ENCODE measurements around the gene AUTS2.

The AUTS2 gene

DNA sequence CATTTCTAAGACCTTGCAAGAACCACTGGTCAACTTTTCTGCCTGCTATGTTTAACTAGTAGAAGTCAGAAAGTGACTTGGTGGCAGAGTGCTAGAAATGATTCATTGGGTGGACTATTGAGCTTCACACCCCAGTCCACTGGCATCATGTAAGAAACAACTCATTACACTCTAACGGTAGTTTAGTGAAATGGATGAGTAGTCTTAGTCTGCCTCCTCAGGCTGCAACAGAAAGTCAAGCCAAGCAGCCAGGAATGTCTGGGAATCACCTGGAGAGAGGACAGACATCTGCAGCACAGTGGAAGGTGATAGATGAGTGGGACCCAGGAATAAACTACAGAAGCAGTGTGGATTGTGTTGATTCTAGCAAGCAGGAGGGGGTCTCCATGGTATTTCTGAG, 125.4 kb downstream of the AUTS2 start:
- no peak for DNase-seq (ENCODE audit: low read depth)

DNA sequence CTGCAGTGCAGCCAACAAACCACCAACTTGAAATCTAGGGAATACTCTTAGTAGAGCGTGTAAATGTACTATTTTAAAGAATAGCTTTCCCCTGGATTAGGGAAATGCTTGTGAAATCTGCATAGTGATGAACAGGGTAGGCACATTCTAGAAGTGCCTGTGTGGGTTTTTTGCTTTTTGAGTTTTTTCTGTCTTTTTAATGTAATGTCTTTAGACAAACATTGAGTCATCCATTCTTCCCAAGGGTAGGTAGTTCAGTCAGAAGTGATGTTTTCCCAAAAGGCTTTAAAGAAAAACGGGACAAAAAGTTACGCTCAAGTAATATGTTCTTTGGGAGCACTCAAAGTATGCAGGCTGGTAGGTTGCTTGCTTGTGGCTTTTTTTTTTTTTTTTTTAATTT, 130.0 kb downstream of the AUTS2 start:
- DNase-seq (ENCODE audit: low read depth), result no peak

DNA sequence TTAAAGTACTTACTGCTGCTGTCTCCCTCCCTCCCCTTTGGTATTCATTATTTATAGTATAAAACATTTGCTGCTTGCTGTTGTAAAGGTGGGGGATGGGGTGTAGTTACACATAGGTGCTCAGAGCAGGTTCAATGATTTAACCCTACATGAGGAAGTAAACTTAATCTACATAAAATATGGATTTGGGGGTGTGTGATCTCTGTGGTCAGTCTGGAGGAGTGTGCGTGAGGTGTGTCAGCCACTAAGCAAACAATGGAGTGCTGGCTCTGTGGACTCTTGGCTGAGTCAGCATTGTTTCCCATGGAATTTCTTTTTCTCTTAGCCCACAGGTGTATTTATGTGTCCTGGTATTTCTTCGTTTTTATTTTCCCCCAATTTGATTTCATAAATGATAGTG, 133.9 kb downstream of the AUTS2 start:
- no peak for DNase-seq (ENCODE audit: low read depth)

DNA sequence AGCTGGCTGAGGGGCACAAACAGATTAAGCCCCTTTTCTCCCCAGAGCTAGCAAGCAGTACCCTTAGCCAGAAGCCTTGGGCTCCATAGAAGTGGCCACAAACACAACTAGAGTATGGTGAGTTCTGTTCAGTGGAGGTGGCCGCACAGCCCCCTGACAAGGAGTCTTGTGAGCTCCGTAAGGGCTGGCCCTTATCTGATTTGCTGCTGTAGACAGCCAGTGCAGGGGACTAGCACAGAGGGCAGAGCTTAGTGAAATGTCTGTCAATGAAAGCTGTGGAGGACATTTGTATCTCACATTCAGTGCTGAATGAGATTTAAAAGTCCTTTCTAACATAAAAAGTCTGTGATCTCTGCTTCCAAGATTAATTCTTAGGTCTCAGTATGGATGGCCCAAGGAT, 137.3 kb downstream of the AUTS2 start:
- no peak for DNase-seq (ENCODE audit: low read depth)

DNA sequence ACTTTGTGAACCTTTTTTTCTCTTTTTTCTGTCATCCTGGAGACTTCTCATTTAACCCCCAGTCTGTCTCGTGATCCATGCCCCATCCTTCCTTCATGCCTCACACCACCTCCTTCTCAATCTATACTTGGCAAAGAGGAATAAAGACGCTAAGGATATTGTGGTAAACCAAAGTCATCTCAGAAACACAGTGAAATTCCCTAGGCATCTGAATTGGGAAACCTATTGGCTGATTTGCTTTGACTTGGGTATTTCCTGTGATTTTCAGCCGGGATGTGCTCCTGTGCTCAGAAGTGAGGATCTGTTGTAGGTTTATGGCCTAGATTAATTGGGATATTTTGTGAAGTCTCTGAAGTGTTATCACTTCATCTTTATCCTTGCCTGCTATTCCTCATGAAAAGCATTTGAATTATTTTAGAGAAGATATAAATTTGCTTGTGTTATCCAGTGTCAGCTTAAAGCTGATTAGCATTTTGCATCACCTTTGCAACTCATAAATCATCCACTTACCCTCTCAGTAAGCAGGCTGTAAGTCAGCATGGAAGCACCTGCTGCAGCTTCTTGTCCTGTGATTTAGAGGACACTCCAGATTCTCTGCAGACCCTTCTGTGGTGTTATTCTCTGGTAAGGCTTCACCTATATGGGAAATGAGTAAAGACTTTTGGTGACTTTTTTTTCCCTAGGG, 138.0 kb downstream of the AUTS2 start:
- no peak for DNase-seq (ENCODE audit: low read depth)

DNA sequence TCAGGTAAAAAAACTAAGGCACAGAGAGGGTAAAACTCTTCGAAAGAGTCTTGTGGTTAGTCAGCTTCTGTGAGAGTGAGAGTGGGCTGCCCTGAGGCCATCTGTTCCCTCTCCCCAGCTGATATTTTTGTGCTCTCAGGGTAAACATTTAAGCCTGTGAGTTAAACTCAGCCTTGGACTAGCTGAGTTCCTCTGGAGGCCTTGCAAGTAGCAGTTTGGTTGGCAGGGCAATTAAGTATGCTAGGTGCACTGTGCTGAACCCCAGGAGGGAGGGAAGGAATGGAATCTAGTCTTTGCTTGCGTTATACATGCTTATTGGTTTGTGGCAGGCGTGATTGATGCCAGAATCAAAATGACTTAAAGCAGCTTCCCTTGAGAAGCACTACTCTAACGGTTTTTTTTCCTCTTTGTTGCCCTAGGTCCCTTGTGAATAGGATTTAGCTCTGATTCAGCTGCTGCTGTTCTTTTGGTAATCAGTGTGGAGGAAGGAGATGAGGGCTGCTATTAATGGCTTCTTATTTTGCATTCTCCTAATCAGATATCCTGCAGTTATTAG, 140.2 kb downstream of the AUTS2 start:
- no peak for DNase-seq (ENCODE audit: low read depth)

DNA sequence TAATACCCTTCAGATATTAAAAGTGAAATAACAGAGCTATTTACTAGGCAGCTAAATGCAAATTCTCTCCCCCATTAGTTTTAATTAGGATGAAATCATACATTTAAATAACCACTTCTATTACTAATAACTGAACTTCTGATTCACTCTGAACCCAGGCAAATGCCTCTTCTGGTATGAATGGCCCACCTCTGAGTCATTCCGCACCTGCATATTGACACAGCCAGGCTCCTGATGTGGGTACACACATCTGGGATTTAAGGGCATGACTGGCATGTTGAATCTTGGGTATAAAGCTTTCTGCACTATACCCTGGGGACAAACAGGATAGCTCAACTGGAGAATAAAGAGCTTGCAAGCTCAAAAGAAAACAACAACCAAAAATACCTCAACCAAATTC, 140.9 kb downstream of the AUTS2 start:
- DNase-seq (ENCODE audit: low read depth), result no peak

DNA sequence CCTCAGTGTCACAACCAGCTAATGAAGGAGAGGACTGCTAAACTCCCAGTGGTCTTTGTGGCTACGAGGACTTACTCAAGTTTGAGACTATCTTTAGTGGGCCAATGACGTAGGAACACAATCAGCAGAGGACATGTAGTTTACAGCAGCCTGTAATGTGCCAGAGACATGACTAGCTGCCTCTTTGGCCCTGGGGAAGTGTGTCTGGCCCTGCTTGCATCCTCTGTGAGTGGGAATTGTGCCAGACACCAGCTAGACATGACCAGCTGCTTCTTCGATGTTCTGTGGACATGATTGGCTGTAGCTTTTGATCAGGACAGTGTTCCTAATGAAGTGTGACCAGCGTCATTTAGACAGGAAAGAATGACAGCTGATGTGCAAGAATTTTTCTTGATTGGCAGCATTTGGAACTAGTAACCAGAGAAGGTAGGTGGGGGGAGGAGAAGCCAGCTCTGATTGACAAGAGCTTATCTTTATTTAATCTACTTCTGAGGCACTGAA, 141.7 kb downstream of the AUTS2 start:
- no peak for DNase-seq (ENCODE audit: low read depth)

DNA sequence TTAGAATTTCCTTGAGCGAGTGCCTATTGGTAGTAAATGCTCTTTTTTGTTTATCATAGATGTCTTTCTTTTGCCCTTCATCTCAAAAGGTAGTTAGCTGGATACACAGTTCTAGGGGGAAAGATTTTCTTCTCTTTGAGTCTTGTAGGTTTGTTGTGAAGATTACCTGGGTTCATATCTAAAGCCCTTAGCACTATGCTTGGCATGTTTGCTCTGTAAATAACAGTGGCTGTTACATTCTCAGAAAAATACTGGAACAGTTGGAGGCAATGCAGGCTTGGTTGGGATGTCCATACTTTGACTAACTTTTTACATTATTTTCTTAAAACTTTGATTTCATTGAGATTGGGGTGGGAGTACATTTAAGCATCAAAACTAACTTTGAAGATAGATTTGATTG, 144.0 kb downstream of the AUTS2 start:
- DNase-seq (ENCODE audit: low read depth), result no peak

DNA sequence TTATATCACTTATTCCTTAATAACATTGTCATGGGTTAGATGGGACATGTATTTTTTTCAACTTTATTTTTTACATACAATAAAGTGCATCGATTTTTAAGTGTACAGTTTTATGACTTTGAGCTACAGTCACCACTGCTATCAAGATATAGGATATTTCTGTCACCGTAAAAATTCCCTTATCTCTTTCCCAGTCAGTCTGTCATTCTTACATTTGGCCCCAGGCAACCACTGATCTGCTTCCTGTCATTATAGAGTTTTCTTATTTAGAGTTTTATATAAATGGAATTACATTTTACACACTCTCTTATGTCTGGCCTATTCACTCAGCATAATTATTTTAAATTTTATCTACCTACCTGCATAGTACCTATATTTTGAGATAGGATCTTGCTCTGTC, 145.2 kb downstream of the AUTS2 start:
- DNase-seq (ENCODE audit: low read depth), result no peak

DNA sequence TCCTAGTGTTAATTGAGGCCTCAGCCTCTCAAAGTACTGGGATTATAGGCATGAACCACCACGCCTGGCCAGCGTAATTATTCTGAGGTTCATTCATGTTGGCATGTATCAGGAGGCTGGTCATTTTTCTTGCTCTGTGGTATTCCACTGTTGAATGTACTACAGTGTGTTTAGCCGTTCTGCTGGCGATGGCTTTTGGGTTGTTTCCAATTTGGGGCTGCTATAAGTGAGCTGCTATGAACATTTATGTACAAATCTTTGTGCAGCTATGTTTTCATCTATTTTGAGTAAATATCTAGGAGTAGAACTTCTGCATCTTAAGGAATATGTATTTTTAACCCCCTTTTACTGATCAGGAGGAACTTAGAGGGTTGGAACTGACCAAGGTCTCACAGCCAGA, 145.8 kb downstream of the AUTS2 start:
- DNase-seq (ENCODE audit: low read depth), result no peak

DNA sequence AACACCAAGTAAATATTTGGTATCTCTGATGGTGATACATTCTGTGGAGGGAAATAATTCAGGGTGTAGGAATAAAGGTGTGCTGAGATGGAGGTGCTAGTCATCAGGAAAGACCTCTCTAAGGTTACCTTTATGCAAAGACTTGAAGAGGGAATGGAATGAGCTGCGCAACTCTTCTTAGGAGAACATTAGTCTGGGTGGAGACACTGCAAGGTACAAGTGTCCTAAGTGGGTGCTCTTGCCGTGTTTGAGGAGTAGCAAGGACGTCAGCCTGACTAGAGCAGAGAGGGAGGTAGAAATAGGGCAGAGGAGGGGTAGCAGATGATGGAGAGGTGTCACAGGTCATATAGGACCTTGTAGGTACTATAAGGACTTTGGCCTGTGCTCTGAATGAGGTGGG, 148.1 kb downstream of the AUTS2 start:
- no peak for DNase-seq (ENCODE audit: low read depth)

DNA sequence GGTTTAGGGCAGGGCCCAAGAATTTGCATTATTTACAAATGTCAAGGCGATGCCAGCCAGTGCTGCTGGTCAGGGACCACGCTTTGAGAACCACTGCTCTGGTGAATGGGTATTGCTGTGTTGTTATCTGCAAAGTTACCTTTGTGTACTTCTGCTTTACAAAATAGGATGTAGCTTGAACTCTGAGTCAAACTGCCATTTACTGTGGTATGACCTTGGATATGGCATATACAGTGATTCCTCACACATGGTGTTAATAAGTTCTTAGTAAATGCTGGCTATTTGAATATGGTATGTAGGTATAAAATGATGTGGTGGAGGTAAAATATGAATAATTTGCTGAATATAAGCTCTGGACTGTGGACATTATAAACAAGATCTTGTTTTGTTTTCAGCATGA, 148.9 kb downstream of the AUTS2 start:
- DNase-seq (ENCODE audit: low read depth), result no peak

DNA sequence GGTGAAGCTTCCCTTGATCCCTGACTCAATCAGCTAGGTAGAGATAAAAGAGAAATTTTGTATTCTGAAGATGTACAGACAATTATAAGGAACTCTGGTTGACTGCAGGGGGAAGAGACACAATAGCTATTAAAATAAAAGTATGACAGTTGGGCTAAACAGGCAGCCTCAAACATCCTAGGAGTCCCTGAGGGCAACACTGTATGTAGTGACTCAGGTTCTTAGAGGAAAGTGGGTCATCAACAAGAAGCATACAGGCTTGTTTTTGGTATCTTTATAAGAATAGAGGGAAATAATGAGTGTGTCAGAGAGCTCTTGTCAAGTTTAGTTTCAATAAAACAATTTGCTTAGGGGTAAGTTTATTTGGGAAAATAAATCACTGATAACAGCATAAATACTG, 150.3 kb downstream of the AUTS2 start:
- no peak for DNase-seq (ENCODE audit: low read depth)

DNA sequence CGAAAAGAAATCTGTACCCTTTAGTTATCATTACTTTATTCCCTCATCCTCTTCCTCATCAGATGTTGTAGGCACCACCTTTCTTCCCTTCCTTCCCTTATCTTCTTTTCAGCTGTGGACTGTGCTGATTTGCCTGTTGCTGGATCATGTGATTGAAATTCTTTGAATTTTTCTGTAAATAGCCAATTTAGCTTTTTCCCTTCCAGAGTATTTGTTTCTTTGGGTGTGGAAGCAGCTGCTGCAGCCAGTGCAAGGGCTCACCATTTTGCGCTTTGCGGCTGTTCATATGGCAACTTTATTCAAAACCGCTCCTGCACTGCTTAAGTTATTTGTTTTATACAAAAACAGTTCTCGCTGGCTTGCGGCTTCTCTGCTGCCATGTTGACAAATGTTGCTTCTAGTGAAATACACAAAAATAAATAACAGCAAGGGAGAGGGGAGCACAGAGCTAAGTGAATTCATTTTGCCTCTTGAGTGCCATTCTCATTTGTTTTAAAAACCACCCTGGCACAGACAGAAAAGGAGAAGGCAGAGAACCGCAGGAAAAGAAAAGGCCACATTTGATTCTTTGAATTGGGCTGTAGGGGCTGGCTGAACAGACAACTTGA, 151.2 kb downstream of the AUTS2 start:
- DNase-seq (ENCODE audit: low read depth), result no peak

DNA sequence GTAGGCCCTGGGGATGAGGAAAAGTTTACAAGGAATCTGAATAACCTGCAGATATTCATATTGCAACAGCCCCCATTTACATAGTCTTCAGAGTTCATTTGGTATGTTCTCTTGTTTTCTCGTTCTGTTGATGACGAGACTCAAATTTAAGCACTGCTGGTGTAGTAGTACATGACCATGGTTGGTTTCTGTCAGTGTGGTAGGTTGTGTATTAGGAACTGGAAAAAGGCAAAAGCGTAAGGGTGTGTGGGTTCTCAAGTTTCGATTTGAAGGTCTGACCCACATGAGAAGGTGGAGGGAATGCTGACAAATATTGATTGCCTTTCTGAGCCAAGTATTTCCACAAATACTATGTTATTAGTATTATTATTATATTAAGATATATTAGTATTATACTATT, 151.7 kb downstream of the AUTS2 start:
- DNase-seq (ENCODE audit: low read depth), result no peak

DNA sequence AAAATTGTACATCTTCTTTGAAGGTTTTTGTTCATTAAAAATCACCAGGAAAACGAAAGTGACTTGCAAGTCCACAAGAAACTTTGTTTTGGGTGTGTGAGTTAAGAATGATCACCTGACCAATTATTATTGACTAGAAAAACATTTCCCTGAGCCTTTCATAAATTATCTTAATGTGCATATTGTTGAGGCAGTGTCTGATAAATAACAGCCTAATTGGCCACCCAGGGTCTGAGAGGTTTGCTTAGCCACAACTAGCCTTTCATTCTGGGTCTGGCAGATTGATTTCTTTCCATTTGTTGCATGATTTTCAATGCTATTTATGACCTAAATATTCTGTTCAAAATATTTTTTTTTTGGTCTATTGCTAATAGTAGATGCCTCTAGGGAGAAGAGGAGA, 152.8 kb downstream of the AUTS2 start:
- no peak for DNase-seq (ENCODE audit: low read depth)

DNA sequence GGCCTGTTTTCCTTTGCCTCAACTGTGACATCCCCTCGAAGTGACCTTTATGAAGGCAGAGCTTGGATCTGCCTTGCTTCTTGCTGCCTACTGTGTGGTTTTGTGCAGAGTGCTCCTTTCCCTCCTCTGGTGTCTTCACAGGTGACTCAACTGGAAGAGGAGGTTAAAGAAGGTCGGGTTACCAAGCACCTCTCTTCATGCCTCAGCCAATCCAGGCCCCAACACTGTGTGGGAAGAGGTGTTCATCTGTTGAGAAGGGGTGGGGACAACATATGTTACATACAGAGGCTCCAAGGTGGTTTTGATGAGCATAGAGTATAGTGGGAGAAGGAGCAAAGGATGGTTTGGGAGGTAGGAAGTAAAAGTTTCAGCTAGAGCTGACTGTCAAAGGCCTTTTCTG, 155.7 kb downstream of the AUTS2 start:
- no peak for DNase-seq (ENCODE audit: low read depth)

DNA sequence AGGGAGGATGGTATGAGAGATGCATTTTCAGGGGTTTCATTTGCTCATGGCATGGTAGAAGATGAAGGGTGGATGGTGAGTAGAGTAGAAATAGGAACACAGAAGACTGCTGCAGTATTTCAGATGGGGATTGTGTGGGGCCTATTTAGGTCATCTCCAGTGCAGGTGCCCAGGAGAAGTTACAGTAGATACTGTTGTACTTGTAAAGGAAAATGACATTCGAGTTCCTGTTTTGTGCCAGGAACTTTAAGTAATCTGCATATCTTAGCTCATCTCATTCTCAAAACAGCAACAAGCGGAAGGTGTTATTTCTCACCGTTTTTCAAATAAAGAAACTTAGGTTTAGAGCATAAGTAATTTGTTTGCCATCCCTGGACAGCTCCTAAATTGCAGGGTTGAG, 156.2 kb downstream of the AUTS2 start:
- no peak for DNase-seq (ENCODE audit: low read depth)

DNA sequence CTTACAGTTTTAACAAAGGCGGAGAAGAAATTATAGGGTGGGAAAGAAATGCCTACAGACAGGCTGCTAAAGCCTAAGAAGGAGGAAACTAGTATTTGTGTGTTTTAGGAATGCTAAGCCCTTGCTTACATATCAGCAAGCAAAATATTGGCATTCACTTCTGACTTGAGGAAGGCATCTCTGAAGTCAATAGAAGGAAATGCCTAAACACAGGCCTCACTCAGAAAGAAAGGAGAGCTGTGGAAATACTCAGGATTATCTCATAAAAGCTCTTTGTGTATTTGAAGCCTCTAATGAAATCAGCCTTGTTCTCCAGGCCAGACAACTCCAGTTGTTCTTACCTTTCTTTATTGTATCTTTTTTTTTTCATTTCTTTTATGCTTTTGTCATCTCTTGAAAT, 158.0 kb downstream of the AUTS2 start:
- no peak for DNase-seq (ENCODE audit: low read depth)

DNA sequence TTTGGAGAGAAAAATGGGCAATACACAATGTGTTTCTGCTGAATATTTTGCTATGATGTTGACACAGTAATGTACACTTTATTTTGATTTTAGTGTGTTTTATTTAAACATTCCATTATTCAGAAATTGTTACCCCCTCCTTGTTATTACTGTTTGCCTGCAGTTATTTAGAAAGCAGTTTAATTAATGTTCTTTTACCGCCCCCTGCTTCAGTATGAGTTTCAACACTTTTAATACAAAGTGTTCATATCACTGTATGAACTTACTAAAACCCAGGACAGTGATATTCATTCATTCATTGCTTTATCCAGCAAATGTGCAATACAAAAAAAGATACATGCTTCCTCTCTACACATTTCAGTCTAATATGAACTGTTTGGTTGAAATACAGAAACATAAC, 159.3 kb downstream of the AUTS2 start:
- DNase-seq (ENCODE audit: low read depth), result no peak

DNA sequence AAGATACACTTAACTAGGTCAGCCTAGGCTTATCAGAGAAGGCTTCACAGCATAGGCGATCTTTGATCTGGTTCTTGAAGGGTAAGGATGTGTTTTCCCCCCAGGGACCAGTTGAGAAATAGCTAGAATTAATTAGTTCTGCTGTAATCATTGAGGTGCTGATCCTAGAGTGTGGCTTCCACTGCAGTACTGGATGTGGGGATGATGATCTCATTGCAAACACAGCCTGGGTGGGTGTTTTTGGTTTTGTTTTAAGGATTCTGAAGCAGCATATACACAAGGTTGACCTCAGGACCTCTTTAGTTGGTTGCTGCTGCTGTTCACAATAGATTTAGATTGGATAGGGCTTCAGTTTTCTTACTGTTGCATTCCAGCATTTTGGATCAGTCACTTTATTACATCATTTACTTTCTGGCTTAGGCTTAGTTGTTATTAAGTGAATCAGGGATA, 159.7 kb downstream of the AUTS2 start:
- no peak for DNase-seq (ENCODE audit: low read depth)

DNA sequence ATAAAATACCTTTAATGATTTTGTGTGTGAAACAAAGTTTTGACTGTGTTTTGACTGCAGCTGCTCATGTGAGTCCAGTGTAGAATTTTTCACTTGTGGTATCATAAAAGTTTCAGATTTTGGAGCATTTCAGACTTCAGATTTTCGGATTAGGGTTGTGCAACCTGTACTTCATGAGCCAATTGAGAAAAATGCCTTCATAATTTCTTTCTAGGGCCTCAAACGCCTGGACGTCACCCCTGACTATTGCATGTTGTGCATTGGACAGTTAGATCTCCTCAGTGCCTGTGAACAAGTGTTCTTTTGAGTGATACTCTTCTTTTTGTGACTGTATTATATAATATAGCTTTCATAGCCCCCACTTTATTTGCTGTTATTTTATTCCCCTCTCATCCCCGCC, 161.1 kb downstream of the AUTS2 start:
- no peak for DNase-seq (ENCODE audit: low read depth)
